RKO (cell line): Measurements from ENCODE around the gene ZNF135.

ENCODE experiments used
- DNase-seq: peaks from one replicate; pipeline ENCODE4 v3.0.0-alpha.2; 2016; ENCODE audit warnings: low spot score

Gene ZNF135

DNA sequence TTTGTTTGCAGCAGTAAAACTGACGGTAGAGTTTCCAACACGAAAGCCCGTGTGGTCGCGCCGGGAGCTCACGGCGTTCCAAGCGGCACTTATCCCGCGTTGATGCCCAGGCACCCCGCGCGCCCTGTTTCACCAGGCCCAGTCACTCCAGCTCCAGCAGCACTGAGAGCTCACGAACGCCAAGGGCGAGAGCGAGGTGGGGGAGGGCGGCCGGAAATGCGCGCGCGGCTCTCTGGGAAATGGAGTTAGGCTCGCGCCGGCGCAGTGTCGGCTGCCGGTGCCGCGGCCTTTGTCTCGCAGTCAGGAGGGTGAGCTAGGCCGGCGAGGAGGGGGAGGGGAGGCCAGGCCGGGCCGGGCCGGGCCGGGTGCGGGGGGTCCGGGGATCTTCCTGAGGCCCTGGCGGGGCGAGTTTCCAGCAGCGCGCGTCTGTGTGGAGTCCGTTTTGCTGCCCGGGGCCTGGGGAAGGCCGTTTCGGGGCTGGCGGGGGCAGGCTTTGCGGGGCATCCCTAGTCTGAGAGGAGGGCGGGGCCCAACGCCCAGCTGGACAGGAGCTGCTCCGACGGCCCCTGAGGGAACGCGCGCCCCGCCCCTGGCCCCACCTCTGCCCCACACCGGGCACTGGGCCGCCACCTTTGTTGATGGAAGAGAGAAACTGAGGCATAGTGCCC is at the start of gene ZNF135:
Gene ZNF135 (plus strand): TSS at position 280 of the 668 bp plus-strand sequence. CDS start 721 bp downstream, outside the sequence.
- no peak for DNase-seq

DNA sequence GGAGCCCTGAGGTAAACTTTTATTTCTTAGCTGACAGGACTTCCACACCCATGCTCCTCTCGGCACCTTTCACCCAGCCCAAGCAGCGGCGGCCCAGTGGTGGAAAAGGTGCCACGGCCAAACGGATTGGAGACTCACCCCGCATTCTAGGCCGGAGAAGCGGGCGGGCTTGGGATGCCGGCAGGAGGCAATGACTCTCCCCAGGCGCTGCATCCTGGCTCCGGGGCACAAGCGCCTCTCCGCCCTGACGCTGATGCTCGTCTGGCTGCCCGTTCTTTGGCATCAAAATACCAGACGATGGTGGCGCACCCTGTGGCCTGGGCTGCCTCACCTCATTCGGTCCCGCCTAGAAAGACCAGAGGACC is 49.8 kb upstream of the ZNF135 start:
- no peak for DNase-seq

DNA sequence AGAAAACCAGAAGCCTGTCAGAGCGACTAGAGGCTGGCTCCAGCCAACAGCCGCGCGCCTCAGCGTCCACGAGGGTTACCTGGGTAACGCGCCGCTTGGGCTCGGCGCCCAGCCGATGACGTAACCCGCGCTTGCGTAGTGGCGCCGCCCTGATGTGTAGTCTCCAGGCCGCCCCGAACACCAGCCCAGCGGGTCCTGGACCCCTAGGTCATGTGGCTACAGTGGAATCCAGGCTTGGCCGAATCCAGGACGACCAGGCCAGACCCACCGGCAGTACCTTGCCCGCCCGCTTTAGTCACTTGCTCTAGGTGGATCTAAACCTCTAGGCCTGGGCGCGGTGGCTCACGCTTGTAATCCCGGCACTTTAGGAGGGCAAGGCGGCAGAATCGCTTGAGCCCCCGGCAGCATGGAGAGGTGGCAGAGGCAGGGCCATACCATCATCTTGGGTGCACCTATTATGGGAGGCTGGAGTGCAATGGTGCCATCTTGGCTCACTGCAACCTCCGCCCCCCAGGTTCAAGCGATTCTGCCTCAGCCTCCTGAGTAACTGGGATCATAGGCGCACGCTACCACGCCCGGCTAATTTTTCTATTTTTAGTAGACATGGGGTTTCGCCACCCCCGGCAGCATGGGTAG is 49.3 kb upstream of the ZNF135 start:
- no peak for DNase-seq

DNA sequence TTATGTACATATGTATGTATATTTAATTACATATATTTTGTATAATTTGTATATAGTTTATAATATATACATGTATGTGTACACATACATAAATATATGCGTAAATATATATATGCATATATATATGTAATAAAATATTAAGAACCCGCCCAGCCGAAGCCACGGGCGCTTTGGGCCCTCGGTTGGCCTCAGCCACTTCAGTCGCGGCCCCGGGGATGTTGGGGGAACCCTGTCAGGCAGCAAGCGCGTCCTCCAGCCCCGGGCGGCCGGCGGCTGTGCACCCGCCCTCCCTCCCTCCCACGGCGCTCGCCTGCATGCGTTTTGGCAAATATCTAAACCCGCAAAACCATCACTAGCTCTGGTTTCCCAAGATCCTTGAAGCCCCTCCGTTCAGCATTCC is 48.6 kb upstream of the ZNF135 start:
- no peak for DNase-seq

DNA sequence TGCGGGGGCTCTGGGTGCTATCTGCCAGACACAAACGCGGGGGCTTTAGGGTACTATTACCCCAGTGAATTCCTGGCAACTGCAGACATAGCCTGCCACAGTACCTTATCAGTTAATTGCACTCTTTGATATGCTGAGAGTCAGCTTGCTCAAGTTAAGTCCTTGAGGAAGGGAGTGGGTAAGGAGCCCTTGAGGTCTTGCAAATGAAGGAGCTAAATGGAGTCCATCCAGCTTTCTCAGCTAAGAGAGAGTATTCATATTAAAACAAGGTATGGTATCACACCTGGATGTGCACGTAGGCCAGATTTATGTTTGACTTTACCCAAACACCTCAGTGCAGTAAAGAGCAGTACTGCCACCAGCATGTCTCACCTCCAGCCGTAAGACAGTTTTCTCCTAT is 44.9 kb upstream of the ZNF135 start:
- DNase-seq, result no peak

DNA sequence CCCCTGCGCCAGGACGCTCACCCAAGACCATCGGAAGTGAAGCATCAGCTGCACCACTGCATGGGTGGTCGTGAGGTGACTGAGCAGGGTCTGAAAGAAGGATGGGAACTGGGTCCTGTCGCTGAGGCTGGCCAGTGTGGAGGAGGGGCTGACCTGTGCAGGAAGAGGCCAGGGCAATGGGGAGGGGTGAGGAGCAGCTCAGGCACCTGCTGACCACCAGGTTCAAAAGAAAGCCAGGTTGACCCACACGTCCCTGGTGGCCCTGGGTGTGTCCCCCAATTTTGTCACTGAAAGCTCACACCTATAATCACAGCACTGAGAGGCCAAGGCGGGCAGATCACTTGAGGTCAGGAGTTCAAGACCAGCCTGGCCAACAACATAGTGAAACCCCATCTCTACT is 39.0 kb upstream of the ZNF135 start:
- DNase-seq, result no peak

DNA sequence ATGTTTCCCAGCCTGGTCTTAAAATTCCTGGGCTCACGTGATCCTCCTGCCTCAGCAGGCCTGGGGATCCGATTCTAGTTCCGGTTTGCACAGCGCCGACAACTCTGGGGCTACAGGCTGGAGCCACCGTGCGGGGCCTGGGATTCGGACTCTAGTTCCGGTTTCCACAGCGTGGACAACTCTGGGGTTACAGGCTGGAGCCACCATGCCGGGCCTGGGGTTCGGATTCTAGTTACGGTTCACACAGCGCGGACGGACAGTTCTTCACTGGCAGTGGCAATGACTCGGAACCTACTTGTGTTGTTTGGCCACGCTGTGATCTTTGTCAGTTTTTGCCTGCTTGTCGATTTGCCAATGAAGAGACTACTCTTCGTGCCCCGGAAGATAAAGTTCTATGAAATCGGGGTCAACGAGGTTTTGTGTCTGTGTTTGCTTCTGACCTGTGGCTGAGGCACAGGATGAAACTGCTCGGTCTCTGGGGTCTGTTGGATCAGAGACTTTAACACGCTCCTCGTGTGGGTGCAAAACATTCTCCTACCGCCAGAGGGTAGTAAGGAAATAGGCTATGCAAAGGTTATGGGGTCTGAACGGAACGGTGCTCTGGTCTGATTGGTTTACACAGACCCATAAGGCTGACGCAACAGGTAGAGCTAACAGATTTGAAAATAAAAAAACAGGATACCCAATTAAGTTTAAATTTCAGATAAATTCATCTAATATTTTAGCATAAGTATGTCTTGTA is 37.4 kb upstream of the ZNF135 start:
- DNase-seq, result peak; percentile 79

DNA sequence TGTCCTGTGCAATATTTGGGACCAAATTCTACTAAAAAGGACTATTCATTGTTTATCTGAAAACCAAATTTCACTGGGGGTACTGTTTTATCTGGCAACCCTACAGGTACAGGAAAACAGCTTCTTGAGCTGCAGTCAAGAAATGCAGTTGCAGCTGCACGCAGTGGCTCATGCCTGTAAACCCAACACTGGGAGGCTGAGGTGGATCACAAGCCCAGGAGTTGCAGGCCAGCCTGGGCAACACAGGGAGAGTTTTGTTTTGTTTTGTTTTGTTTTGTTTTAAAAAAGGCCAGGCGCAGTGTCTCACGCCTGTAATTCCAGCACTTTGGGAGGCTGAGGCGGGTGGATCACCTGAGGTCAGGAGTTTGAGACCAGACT is 36.8 kb upstream of the ZNF135 start:
- no peak for DNase-seq

DNA sequence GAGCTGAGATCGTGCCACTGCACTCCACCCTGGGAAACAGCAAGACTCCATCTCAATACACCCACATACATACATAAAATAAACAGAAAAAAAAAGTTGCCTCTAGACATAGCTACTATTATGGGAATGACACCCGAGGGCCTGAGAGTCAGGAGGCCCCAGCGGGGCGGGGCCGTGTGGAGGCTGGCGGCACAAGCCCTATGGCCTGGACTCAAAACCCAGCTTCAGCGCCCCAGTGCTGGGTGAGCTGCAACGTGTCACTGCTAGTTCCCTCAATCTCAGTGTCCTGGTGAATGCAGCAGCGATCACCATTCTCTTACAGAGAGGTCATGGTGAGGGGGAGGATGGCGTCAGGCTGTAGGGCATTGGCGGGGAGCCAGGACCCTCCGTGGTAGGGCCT is 34.4 kb upstream of the ZNF135 start:
- DNase-seq, result no peak

DNA sequence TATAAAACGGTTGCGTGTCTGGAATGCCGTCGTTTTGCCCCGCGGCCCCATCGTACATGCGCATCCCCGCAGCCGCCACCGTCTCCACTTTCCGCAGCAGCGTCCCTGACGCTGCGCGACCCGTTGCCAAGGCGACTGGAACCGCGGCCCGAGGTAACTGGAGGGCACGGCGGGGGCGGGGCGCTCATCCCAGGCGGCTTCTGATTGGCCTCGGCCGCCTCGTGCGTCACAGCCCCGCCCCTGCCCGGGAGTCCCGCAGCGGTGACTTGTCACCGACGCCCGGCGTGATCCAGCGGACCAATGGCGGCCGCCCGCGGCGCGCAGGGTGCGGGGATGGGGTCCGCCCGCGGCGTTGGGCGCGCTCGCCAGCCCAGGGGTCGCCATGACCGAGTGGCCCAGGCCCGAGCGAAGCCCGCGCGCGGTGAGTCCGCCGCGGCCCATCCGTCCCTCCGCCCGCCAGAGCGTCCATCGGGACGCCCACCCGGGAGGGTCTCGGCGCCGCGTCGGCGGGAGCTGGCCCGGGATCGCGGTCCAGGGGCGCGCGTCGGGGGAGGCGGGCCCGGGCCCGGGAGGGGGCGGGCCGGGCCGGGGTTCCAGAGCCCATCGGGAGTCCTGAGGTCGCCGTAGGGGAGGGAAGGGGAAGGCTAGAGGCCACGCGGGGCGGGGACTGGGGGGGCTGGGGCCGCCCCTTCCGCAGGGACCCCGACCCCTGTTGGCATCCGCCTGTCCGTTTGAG is 25.2 kb upstream of the ZNF135 start, which contains the start of gene ZSCAN1:
Gene ZSCAN1 (plus strand): TSS at position 285 of the 736 bp plus-strand sequence. CDS start 3,812 bp downstream, outside the sequence.
- no peak for DNase-seq

DNA sequence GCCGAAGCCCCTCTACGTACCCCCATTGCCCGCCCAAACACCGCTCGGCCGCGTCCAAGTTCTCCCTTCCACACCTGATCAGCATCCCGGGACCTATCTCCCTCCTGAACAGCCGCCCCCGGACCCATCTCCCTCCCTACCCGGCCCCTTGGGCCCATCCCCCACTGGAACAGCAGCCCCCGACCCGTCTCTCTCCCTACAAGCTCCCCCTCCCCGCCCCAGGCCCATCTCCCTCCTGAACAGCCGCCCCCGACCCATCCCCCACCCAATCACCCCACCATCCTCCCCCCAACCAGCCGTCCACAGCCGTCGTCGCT is 24.6 kb upstream of the ZNF135 start:
- no peak for DNase-seq

DNA sequence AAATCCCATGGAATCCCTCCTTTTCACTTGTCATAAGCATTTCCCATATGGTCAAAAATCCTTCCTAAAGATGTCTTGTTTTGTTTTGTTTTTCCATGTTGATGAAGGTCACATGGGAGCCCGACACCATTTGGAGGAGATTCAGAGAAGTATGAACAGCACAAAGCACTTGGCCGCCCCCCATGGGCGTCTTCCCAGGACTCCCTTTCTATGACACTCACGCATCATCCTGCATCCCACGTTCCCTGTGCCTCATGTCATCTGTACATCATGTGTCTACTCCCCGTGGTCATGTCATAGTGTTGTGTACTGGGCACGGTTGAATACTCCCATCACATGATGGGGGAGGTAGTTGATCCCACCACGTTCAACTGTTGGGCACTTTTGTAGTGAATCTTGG is 23.2 kb upstream of the ZNF135 start:
- DNase-seq, result no peak

DNA sequence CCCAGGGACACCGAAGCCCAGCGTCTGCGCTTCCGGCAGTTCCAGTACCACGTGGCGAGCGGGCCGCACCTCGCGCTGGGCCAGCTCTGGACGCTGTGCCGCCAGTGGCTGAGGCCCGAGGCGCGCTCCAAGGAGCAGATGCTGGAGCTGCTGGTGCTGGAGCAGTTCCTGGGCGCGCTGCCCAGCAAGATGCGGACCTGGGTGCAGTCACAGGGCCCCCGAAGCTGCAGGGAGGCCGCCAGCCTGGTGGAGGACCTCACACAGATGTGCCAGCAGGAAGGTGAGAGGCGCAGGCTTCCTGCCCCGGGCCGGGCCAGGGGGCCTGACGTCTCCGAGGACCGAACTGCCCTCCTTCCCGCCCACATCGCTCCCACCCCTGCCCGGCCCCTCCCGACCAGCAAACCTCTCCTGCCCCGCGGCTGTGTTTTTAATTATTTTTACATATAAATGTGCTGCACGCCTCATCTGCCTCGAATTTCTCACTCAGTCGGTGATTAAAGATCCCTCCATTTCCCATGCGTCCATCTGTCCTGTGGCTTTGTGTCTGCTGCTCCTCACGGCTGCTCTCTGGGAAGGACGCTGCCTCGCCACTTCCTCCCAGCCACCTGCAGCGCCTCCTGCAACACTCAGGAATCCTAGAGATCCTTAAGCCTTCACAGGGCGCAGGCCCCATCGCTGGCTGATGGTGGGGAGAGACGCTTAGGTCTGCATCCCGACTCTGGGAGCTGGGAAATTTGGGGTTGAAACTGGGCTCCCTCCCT is 21.0 kb upstream of the ZNF135 start:
- DNase-seq, result no peak

DNA sequence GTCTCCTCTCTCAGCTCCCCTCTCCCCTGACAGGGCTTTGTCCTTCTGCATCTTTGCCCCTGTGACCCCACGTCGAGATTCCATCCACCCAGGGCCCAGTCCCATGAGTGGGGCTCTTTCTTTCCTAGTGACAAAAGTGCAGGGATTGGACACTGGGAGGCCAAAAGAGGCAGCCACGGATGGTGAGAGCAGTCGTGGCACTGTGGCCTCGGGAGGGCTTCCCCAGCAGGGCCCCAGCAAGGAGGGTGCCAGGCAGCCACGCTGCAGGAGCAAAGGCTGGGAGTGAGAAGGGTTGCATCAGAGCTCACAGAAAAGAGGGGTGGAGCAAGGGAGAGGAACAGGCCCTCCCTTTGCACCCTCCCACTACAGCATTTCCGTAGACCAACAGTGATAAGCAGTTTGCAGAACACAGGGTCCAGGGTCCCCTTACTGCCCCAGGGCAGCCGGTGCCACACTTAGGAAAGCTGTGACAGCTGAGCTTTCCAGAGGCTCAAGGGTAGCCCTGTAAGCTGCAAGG is 20.3 kb upstream of the ZNF135 start:
- DNase-seq, result no peak

DNA sequence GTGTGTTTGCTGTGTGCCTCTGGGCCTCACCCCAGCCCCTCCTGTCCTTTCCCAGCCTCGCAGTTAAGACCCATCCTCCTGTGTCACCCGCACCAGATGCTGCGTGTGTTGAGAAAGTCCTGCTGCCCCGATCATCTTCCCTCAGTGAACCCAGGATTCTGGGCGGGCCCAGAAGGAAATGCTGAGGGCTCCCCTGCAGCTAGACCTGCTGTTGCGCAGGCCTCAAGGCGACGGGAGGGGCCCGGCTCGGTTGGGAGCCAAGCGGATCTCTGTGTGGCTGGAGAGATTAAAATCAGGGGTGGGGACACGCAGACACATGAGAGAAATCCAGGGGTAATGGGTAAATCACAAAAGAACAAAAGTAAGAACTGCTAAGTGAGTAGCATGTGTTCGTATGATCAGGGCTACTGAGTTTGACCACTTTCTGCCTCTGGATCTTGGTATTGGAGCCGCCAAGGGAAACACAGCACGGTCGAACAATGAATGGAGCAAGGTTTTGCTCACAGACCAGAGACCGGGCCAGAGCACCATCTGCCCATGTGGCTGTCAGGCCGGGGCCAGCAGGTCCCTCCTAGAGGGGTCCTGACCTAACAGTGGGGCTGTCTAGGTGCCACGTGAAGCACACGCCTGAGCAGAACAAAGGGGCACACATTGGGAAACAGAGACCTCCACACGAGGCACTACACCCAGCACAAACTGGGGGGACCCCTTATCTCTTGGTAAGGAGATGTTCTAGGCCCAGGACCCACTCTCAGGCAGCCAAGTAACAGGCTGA is 18.1 kb upstream of the ZNF135 start:
- DNase-seq, result no peak

DNA sequence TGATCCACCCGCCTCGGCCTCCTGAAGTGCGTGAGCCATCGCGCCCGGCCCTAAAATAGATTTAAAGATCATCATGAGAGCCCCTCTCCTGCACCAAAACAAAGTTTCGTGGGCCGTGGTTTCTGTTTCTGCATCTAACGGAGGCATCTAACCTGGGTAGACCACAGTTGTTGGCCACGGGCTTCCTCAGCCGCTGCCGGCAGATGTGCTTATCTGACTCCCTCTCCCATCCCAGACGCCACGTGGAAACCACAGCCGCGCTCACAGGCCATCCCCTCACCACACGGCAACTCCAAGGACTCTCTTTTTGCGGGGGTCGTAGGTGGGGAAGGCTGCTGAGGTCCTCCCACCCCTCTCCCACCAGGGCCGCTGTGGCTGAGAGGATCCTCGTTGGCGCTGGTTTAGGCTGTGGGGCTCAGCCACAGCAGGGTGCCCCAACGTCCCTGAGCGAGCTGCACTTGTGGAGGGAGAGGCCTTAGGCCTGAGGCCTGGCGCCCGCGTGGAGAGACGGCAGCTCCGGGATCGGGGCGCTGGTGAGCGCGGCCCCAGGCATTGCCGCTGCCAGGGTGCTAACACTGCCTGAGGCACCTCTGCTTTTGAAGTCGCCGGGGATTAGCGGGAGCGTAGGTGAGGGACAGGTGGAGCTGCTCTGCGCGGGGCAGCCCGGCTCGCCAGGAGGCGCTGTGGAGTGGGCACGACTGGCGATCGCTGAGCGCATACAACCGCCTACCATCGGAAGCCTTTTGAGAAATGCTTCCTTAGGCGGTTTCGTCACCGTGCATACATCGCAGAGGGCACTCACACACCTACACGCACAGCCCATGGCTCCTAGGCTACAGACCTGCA is 16.4 kb upstream of the ZNF135 start:
- DNase-seq, result no peak

DNA sequence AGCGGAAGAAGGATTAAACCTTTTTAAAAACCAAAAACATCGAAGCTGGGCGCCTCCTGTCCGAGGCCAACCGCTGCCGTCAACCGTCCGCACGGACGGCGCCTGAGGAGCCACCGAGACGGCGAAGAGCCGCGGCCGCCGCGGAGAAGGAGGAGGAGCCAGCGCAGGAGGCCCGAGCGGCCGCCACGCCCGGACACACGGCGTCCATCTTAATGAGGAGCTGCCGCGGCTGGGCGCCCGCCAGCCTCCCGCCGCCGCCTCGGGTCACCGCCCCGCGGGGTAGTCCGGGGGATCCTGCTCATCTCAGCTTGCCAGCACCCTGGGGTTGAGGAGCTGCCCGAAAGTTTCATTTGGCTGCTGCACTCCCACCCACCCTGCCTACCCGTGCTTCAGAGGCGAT is 14.7 kb upstream of the ZNF135 start:
- DNase-seq, result no peak

DNA sequence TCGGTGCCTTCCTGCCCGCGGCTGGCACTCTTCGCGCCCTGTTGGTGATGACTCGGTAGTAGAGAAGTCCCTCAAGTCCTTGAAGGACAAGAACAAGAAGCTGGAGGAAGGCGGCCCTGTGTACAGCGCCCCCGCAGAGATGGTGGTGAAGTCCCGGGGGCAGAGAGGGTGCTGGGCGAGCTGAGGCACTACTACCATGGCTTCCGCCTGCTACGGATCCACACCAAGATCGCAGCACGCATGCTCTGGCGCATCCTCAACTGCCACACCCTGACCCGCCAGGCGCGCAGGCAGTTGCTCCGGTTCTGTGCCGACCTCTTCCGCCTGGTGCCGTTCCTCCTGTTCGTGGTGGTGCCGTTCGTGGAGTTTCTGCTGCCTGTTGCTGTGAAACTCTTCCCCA is 14.2 kb upstream of the ZNF135 start:
- DNase-seq, result no peak

DNA sequence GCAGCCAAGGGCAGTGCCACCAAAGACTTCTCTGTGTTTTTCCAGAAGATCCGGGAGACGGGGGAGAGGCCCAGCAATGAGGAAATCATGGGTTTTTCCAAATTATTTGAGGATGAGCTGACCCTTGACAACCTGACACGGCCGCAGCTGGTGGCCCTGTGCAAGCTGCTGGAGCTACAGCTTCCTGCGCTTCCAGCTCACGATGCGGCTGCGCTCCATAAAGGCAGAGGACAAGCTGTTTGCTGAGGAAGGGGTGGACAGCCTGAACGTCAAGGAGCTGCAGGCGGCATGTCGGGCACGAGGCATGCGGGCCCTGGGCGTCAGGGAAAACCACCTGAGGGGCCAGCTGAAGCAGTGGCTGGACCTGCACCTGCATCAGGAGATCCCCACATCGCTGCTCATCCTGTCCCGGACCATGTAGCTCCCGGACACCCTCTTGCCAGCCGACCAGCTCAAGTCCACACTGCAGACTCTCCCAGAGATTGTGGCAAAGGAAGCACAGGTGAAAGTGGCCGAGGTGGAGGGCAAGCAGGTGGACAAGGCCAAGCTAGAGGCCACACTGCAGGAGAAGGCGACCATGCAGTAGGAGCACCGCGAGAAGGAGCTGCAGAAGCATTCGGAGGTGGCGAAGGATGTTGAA is 13.6 kb upstream of the ZNF135 start:
- DNase-seq, result no peak

DNA sequence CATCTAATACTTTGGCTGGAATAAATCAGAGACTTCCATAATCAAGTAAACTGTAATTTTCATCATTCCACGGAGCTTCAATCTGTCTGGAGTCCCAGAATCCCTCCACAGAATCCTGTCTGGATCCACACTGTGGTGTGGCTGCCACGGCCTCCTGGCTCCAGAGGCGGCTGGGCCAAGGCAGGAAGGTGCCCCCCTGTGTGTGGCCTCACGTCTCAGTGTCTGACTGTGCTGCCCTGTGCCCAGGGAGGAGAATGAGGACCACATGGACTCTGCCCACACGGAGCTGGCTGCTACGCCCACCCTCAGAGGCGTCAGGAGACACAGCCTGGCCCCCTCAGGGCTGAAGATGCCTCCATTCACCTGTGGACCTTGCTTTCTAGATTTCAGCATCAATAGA is 12.2 kb upstream of the ZNF135 start:
- DNase-seq, result no peak
